Breast epithelium (tissue), 3 donors: ENCODE measurements around the gene SLC15A1.

Source experiments
- POLR2A ChIP-seq: fragments of 450-650 bp; IDR thresholded peaks from one replicate; pipeline ENCODE4 v1.6.1; 2016; ENCODE audit warnings: antibody characterized with exemption, mild to moderate bottlenecking, moderate library complexity
- POLR2AphosphoS5 ChIP-seq, 3 donors: sonication (generic); formaldehyde crosslinking; IDR thresholded peaks; one replicate each; pipeline ENCODE4 v1.6.1; 2017; ENCODE audit warnings: antibody characterized with exemption in 3 of 3
- TF ChIP-seq, protein P1 (sequence below), 3 donors: fragments of 450-650 bp; IDR thresholded peaks; one replicate each; pipeline ENCODE4 v1.5.1; 2016 to 2017; ENCODE audit warnings: antibody characterized with exemption in 3 of 3, mild to moderate bottlenecking in 3 of 3, moderate library complexity in 3 of 3

DNA sequence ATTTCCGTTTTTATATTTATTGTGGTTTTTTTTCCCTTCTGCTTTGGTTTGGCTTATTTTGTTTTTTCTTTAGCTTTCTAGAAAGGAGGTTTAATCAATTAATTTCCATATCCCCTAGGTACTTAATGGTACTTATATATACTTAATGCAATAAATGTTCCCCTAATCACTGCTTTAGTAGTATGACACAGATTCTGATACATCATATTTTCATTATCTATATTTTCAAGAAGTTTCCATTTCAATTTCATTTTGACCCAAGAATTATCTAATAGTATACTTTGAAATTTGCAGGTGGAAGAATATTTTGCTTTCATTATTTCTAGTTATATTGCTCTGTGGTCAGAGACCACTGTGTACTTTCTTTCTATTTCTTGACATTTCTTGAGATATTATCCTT is 109.0 kb downstream of the SLC15A1 start:
- TF ChIP-seq, protein P1, sequence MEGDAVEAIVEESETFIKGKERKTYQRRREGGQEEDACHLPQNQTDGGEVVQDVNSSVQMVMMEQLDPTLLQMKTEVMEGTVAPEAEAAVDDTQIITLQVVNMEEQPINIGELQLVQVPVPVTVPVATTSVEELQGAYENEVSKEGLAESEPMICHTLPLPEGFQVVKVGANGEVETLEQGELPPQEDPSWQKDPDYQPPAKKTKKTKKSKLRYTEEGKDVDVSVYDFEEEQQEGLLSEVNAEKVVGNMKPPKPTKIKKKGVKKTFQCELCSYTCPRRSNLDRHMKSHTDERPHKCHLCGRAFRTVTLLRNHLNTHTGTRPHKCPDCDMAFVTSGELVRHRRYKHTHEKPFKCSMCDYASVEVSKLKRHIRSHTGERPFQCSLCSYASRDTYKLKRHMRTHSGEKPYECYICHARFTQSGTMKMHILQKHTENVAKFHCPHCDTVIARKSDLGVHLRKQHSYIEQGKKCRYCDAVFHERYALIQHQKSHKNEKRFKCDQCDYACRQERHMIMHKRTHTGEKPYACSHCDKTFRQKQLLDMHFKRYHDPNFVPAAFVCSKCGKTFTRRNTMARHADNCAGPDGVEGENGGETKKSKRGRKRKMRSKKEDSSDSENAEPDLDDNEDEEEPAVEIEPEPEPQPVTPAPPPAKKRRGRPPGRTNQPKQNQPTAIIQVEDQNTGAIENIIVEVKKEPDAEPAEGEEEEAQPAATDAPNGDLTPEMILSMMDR (IDR thresholded peaks at IDR 0.05) = no peak
- TF ChIP-seq POLR2A (no peak), POLR2AphosphoS5 (IDR thresholded peaks at IDR 0.05) (no peak)
